Activated naive CD8-positive, alpha-beta T cell treated with anti-CD3 and anti-CD28 coated beads, Interleukin-2, amount 10 ng/mL, durations not matched to agents 7 days and 5 days (primary cell): Measurements from ENCODE around the gene PSD2. TPM values are rescaled to one million over a fixed set of nuclear protein-coding genes. Genes with fewer than 3 reads are reported as not detected.

Source experiments
- ATAC-seq: fragments of 150-1000 bp; cut with Tn5 transposase; one replicate; pipeline ENCODE4 v1.10.0; 2021; ENCODE audit warnings: low read depth, moderate library complexity
- POLR2A ChIA-PET: fragments of 350-600 bp; sonication (Branson Sonifier 250); formaldehyde crosslinking; loops from one replicate; lab custom pipeline; 2021; ENCODE audit warnings: antibody characterized with exemption; lab: Charles Lee
- DNase-seq: peaks from one replicate; pipeline ENCODE4 v3.0.0; 2021
- H3K27ac Mint-ChIP-seq: one replicate; pipeline ENCODE4 v1.8.0; 2022; ENCODE audit warnings: mild to moderate bottlenecking, mixed read lengths
- H3K27me3 Mint-ChIP-seq: one replicate; pipeline ENCODE4 v1.8.0; 2022; ENCODE audit warnings: mild to moderate bottlenecking, moderate library complexity, mixed read lengths
- H3K36me3 Mint-ChIP-seq: one replicate; pipeline ENCODE4 v1.8.0; 2021; ENCODE audit warnings: mild to moderate bottlenecking, mixed read lengths
- H3K4me1 Mint-ChIP-seq: one replicate; pipeline ENCODE4 v1.8.0; 2021; ENCODE audit warnings: mixed read lengths
- H3K4me3 Mint-ChIP-seq: one replicate; pipeline ENCODE4 v1.8.0; 2022; ENCODE audit warnings: mild to moderate bottlenecking, moderate library complexity, mixed read lengths
- H3K9me3 Mint-ChIP-seq: one replicate; pipeline ENCODE4 v1.8.0; 2021; ENCODE audit warnings: mixed read lengths
- total RNA-seq, 2 experiments: library from RNA; stranded (reverse); gene quantifications; one replicate each; pipeline ENCODE4 v1.2.3, GENCODE V29; 2021

PSD2 gene
- total RNA-seq: under 1 TPM; 0.08 to 0.09 TPM

- Mint-ChIP-seq H3K9me3 (no peaks in the 10 kb centered on the region), H3K36me3 (no peaks in the 10 kb centered on the region), H3K4me3 (no peak within 1 kb of the TSS), H3K27ac (no peak within 1 kb of the TSS), H3K4me1 (no peaks in the 10 kb centered on the region), H3K27me3 (peaks cover 58% of the 10 kb centered on the region)
- no peak for DNase-seq
- peak; percentile 25 for ATAC-seq
- POLR2A ChIA-PET: no interaction called here
These were observed at the start of gene PSD2 for GRCh38 chr5:139795074-139796001. Gene PSD2, plus strand, starts transcription at chr5:139795808. Its CDS starts 13,633 bp downstream, at chr5:139809441.

- Mint-ChIP-seq H3K4me3 (peak overlapping the region; percentile 83), H3K4me1 (peaks cover 19% of the 10 kb centered on the region), H3K9me3 (no peaks in the 10 kb centered on the region), H3K27me3 (peaks cover 33% of the 10 kb centered on the region), H3K27ac (peak overlapping the region; percentile 58), H3K36me3 (no peaks in the 10 kb centered on the region)
- POLR2A ChIA-PET: interaction anchor here (0.6 to 1.0 kb wide), 2 partner anchors 28 to 80 kb away, joined by 3 to 6 read pairs; no protein-coding TSS in a partner anchor
- ATAC-seq (peak; percentile 55), DNase-seq (peak; percentile 60)
These were observed 48.7 kb upstream of the PSD2 start for GRCh38 chr5:139746691-139747582.

GRCh38 chr5:139747583-139748504, 47.8 kb upstream of the PSD2 start:
- POLR2A ChIA-PET: no interaction called here
- H3K9me3 Mint-ChIP-seq: no peaks in the 10 kb centered on the region
- DNase-seq (peak; percentile 51), ATAC-seq (peak; percentile 17)
- peaks cover 21% of the 10 kb centered on the region for H3K4me1 Mint-ChIP-seq
- peak overlapping the region; percentile 83 for H3K4me3 Mint-ChIP-seq
- H3K36me3 Mint-ChIP-seq: no peaks in the 10 kb centered on the region
- H3K27me3 Mint-ChIP-seq: peaks cover 33% of the 10 kb centered on the region
- H3K27ac Mint-ChIP-seq: peak overlapping the region; percentile 53

GRCh38 chr5:139748505-139748826, 47.1 kb upstream of the PSD2 start:
- Mint-ChIP-seq H3K4me3 (peak overlapping the region; percentile 83), H3K4me1 (peaks cover 20% of the 10 kb centered on the region), H3K27ac (peak overlapping the region; percentile 53), H3K9me3 (no peaks in the 10 kb centered on the region), H3K27me3 (peaks cover 33% of the 10 kb centered on the region), H3K36me3 (no peaks in the 10 kb centered on the region)
- ATAC-seq: no peak
- no peak for DNase-seq
- POLR2A ChIA-PET: no interaction called here

- Mint-ChIP-seq H3K27ac (no peak overlapping the region), H3K9me3 (no peaks in the 10 kb centered on the region), H3K36me3 (no peaks in the 10 kb centered on the region), H3K4me1 (peaks cover 20% of the 10 kb centered on the region), H3K4me3 (peak overlapping the region; percentile 45), H3K27me3 (peaks cover 35% of the 10 kb centered on the region)
- POLR2A ChIA-PET: no interaction called here
- DNase-seq (no peak), ATAC-seq (no peak)
These were observed 46.4 kb upstream of the PSD2 start for GRCh38 chr5:139749242-139749641.

- POLR2A ChIA-PET: no interaction called here
- Mint-ChIP-seq H3K9me3 (no peaks in the 10 kb centered on the region), H3K4me1 (peaks cover 21% of the 10 kb centered on the region), H3K27me3 (peaks cover 47% of the 10 kb centered on the region), H3K4me3 (no peak overlapping the region), H3K27ac (no peak overlapping the region), H3K36me3 (no peaks in the 10 kb centered on the region)
- DNase-seq: no peak
- no peak for ATAC-seq
These were observed 44.4 kb upstream of the PSD2 start for GRCh38 chr5:139751236-139751635.

GRCh38 chr5:139752506-139753473, 42.8 kb upstream of the PSD2 start:
- H3K4me1 Mint-ChIP-seq: peaks cover 15% of the 10 kb centered on the region
- H3K36me3 Mint-ChIP-seq: no peaks in the 10 kb centered on the region
- POLR2A ChIA-PET: no interaction called here
- no peak overlapping the region for H3K4me3 Mint-ChIP-seq
- DNase-seq (no peak), ATAC-seq (no peak)
- no peaks in the 10 kb centered on the region for H3K9me3 Mint-ChIP-seq
- peaks cover 56% of the 10 kb centered on the region for H3K27me3 Mint-ChIP-seq
- peak overlapping the region; percentile 18 for H3K27ac Mint-ChIP-seq

- ATAC-seq (peak; percentile 36), DNase-seq (no peak)
- Mint-ChIP-seq H3K36me3 (no peaks in the 10 kb centered on the region), H3K4me3 (peak overlapping the region; percentile 33), H3K27me3 (peaks cover 32% of the 10 kb centered on the region), H3K9me3 (no peaks in the 10 kb centered on the region), H3K4me1 (peaks cover 8% of the 10 kb centered on the region), H3K27ac (no peak overlapping the region)
- POLR2A ChIA-PET: interaction anchor here (0.6 kb wide), 1 partner anchor 46 kb away, joined by 3 read pairs; no protein-coding TSS in a partner anchor
These were observed 39.5 kb upstream of the PSD2 start for GRCh38 chr5:139755892-139756671.

- no peak overlapping the region for H3K4me3 Mint-ChIP-seq
- H3K27me3 Mint-ChIP-seq: peaks cover 35% of the 10 kb centered on the region
- POLR2A ChIA-PET: interaction anchor here (0.6 kb wide), 2 partner anchors 22 to 46 kb away, joined by 3 read pairs; no protein-coding TSS in a partner anchor
- H3K9me3 Mint-ChIP-seq: no peaks in the 10 kb centered on the region
- no peak for ATAC-seq
- H3K27ac Mint-ChIP-seq: no peak overlapping the region
- peaks cover 8% of the 10 kb centered on the region for H3K4me1 Mint-ChIP-seq
- no peaks in the 10 kb centered on the region for H3K36me3 Mint-ChIP-seq
- no peak for DNase-seq
These were observed 38.6 kb upstream of the PSD2 start for GRCh38 chr5:139756971-139757370.

- Mint-ChIP-seq H3K9me3 (no peaks in the 10 kb centered on the region), H3K36me3 (no peaks in the 10 kb centered on the region), H3K27me3 (peaks cover 40% of the 10 kb centered on the region), H3K4me1 (peaks cover 7% of the 10 kb centered on the region), H3K27ac (no peak overlapping the region), H3K4me3 (no peak overlapping the region)
- DNase-seq (no peak), ATAC-seq (no peak)
- POLR2A ChIA-PET: no interaction called here
These were observed 37.7 kb upstream of the PSD2 start for GRCh38 chr5:139757727-139758509.
